ENCODE results near the gene ERICH4. TPM values are rescaled to one million over a fixed set of nuclear protein-coding genes. Genes with fewer than 3 reads are reported as not detected.
"Not testable (repeated sequence)": the region's sequence is repeated elsewhere in the genome, so short reads cannot be mapped to it uniquely, and the experiment has no call there.

The ERICH4 gene
- total RNA-seq, 4 donors from 2014 or later, result not detected

DNA sequence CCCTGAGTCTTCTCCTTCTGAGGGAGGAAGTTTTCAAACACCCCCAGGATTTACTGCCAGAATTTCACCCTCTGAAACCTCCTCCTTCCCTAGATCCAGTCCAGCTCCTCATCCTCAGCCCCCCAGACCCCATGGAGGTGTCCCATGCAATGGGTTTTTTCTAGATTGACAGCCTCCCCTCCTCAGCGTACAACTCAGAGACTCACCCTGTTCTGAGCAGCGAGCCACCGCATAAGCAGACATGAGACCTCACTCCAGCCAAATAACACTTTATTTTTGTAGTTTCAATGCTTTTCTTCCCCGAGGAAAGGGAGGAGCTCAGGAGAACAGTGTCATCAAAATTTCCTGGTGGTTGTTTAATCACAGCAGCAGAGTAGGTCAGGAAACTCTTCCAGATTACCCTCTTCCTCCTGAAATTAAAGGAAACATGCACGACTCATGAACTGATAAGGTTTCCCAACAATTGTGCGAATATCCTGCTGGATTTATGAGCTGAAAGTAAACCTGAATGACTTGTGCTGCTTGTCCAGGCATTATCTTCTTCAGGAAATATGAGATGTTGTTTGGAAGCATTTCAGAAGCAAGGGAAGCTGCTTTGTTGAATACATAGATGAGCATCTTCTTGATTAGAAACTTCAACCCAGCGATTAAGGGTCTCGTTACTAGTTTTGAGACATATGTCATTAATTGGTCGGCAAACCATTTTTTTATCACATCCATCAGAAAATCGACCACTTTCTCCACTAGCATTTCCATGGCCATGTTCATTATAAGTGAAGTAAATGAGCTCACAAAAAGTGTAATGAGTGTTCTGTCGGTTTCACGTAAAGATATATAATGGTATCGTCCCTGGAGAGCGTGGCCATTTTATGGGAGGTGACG is 36.2 kb downstream of the ERICH4 start:
- Histone ChIP-seq H3K27ac (peak overlapping the region; percentile 46 to 71), H3K27me3 (no peaks in the 10 kb centered on the region), H3K9me3 (no peaks in the 10 kb centered on the region), H3K4me3 (peak overlapping the region in 1 of 2 donors; percentile 10), H3K36me3 (no peaks in the 10 kb centered on the region), H3K4me1 (no peaks in the 10 kb centered on the region)
- no peak for TF ChIP-seq POLR2A (IDR thresholded peaks at IDR 0.05)
- TF ChIP-seq, protein P1, sequence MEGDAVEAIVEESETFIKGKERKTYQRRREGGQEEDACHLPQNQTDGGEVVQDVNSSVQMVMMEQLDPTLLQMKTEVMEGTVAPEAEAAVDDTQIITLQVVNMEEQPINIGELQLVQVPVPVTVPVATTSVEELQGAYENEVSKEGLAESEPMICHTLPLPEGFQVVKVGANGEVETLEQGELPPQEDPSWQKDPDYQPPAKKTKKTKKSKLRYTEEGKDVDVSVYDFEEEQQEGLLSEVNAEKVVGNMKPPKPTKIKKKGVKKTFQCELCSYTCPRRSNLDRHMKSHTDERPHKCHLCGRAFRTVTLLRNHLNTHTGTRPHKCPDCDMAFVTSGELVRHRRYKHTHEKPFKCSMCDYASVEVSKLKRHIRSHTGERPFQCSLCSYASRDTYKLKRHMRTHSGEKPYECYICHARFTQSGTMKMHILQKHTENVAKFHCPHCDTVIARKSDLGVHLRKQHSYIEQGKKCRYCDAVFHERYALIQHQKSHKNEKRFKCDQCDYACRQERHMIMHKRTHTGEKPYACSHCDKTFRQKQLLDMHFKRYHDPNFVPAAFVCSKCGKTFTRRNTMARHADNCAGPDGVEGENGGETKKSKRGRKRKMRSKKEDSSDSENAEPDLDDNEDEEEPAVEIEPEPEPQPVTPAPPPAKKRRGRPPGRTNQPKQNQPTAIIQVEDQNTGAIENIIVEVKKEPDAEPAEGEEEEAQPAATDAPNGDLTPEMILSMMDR (IDR thresholded peaks at IDR 0.05), result no peak
- DNase-seq, result no peak
- intact Hi-C loops (cut with DNase I; ENCODE audit: low total_unique reads), result no loop called here

DNA sequence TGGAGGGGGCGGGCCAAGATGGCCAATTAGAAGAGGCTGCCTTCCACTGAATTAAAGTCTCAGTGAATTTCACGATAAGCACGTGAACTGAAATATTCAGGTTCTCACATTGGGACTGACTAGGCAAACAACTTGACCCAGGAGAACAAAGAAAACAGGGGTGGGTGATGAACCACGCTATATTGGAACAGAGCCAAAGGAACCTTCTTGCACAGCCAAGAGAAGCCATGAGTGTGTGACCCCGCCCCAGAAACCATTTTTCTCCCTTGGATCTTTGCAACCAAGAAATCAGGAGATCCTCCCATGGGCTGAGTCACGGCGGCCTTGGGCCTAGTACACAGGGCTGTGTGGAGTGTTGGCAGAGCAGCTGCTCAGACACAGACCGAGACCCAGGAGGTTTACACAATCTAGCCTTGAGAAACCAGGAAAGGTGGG is 36.8 kb downstream of the ERICH4 start:
- TF ChIP-seq POLR2A (IDR thresholded peaks at IDR 0.05), result no peak
- TF ChIP-seq, protein P1 (IDR thresholded peaks at IDR 0.05), result no peak
- DNase-seq, result peak in 1 of 2 donors; percentile 74
- Histone ChIP-seq H3K27me3 (no peaks in the 10 kb centered on the region), H3K36me3 (no peaks in the 10 kb centered on the region), H3K4me3 (no peak overlapping the region), H3K27ac (peak overlapping the region; percentile 25 to 71), H3K9me3 (no peaks in the 10 kb centered on the region), H3K4me1 (no peaks in the 10 kb centered on the region)
- intact Hi-C loops (cut with DNase I; ENCODE audit: low total_unique reads), result no loop called here

DNA sequence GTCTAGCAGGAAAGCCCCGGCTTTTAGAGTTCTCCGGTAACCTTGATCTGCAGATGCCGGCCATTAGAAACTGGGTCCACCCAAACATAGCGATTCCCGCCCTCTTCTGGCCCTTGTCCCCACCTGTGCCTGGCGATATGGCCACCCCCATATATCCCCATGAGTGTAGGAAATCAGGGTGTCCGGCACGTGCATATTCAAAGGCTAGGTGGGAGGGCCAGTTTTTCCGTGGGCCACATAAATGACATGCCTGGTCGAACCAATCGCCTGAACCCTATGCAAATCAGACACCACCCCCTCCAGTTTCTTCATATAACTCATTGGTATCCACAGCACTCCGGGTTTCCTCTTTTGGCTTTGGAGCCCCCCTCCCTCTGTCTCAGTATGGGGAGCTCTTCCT is 37.4 kb downstream of the ERICH4 start:
- TF ChIP-seq, protein P1 (IDR thresholded peaks at IDR 0.05), result no peak
- TF ChIP-seq POLR2A (IDR thresholded peaks at IDR 0.05), result no peak
- DNase-seq, result no peak
- H3K36me3 ChIP-seq, result no peaks in the 10 kb centered on the region
- H3K9me3 ChIP-seq, result no peaks in the 10 kb centered on the region
- intact Hi-C loops (cut with DNase I; ENCODE audit: low total_unique reads), result no loop called here
- peak overlapping the region; percentile 25 to 71 for H3K27ac ChIP-seq
- H3K4me3 ChIP-seq, result no peak overlapping the region
- H3K4me1 ChIP-seq, result no peaks in the 10 kb centered on the region
- H3K27me3 ChIP-seq, result no peaks in the 10 kb centered on the region

DNA sequence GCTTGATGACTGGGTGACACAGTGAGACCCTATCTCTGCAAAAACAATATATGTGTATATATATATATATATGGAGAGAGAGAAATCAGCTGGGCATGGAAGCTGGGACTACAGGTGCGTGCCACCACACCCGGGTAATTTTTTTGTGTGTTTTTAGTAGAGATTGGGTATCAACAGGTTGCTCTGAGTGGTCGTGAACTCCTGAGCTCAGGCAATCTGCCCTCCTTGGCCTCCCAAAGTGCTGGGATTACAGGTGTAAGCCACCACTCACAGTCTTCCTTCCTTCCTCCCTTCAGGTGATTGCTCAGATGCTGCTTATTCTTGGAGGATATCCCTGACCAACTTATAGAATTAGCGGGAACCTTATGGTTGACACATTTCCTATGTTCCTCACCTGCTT is 41.9 kb downstream of the ERICH4 start:
- TF ChIP-seq, protein P1 (IDR thresholded peaks at IDR 0.05), result no peak
- TF ChIP-seq POLR2A (IDR thresholded peaks at IDR 0.05), result no peak
- Histone ChIP-seq H3K27me3 (no peaks in the 10 kb centered on the region), H3K4me1 (no peaks in the 10 kb centered on the region), H3K9me3 (no peaks in the 10 kb centered on the region), H3K27ac (no peak overlapping the region), H3K4me3 (no peak overlapping the region), H3K36me3 (no peaks in the 10 kb centered on the region)
- intact Hi-C loops (cut with DNase I; ENCODE audit: low total_unique reads), result no loop called here
- DNase-seq, result no peak

DNA sequence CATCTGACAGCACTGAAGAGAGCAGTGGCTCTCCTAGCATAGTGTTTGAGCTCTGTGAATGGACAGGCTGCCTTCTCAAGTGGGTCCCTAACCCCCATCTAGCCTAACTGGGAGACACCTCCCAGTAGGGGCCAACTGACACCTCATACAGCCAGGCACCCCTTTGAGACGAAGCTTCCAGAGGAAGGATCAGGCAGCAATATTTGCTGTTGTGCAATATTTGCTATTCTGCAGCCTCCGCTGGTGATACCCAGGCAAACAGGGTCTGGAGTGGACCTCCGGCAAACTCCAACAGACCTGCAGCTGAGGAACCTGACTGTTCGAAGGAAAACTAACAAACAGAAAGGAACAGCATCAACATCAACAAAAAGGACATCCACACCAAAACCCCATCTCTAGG is 44.0 kb downstream of the ERICH4 start:
- H3K4me1 ChIP-seq; H3K9me3 ChIP-seq; H3K27me3 ChIP-seq; intact Hi-C loops (cut with DNase I; ENCODE audit: low total_unique reads); H3K36me3 ChIP-seq; DNase-seq; H3K4me3 ChIP-seq; H3K27ac ChIP-seq: not testable (repeated sequence)
